ENCODE data around the gene ZNF689. TPM values are rescaled to one million over a fixed set of nuclear protein-coding genes. Genes with fewer than 3 reads are reported as not detected.

ZNF689 gene
- total and polyA plus RNA-seq, 2 of the 13 experiments (the other 11 are each of a cell fraction or from before 2014, with no cell fraction given), result 9.7 to 19.5 TPM

- TF ChIP-seq TRAFD1 (CRISPR knock-in tag; IDR thresholded peaks at IDR 0.05; ENCODE audit: borderline replicate concordance) (peak; percentile 96), U2AF2 (IDR thresholded peaks at IDR 0.05; ENCODE audit: low read depth, low read length) (no peak), GPBP1L1 (CRISPR knock-in tag; IDR thresholded peaks at IDR 0.05) (no peak), RFX1 (IDR thresholded peaks at IDR 0.05) (peak; percentile 53; the same call in 1 of the 2 replicates), ZSCAN30 (CRISPR knock-in tag; IDR thresholded peaks at IDR 0.05) (no peak), SRSF4 (IDR thresholded peaks at IDR 0.05; ENCODE audit: low read depth, low read length, poor library complexity, severe bottlenecking) (no peak), RERE (CRISPR knock-in tag; IDR thresholded peaks at IDR 0.05; ENCODE audit: low read depth) (no peak; the same call in 1 of the 2 replicates), GLMP (CRISPR knock-in tag; IDR thresholded peaks at IDR 0.05; ENCODE audit: borderline replicate concordance) (no peak), GTF3A (CRISPR knock-in tag; conservative IDR thresholded peaks at IDR 0.05) (no peak; the same call in 1 of the 2 replicates), MEIS2 (CRISPR knock-in tag; IDR thresholded peaks at IDR 0.05) (no peak; the same call in 1 of the 2 replicates), MXI1 (IDR thresholded peaks at IDR 0.05; ENCODE audit: borderline replicate concordance, low read depth, low read length) (peak; percentile 88; the same call in 2 of the 3 replicates), ZFP82 (CRISPR knock-in tag; IDR thresholded peaks at IDR 0.05; ENCODE audit: borderline replicate concordance) (peak; percentile 70; the same call in 1 of the 2 replicates), MBNL3 (CRISPR knock-in tag; conservative IDR thresholded peaks at IDR 0.05) (no peak)
- TF ChIP-seq, protein P1, sequence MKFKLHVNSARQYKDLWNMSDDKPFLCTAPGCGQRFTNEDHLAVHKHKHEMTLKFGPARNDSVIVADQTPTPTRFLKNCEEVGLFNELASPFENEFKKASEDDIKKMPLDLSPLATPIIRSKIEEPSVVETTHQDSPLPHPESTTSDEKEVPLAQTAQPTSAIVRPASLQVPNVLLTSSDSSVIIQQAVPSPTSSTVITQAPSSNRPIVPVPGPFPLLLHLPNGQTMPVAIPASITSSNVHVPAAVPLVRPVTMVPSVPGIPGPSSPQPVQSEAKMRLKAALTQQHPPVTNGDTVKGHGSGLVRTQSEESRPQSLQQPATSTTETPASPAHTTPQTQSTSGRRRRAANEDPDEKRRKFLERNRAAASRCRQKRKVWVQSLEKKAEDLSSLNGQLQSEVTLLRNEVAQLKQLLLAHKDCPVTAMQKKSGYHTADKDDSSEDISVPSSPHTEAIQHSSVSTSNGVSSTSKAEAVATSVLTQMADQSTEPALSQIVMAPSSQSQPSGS (CRISPR knock-in tag; IDR thresholded peaks at IDR 0.05), result no peak; the same call in 1 of the 2 replicates
- TF ChIP-seq, protein P2, sequence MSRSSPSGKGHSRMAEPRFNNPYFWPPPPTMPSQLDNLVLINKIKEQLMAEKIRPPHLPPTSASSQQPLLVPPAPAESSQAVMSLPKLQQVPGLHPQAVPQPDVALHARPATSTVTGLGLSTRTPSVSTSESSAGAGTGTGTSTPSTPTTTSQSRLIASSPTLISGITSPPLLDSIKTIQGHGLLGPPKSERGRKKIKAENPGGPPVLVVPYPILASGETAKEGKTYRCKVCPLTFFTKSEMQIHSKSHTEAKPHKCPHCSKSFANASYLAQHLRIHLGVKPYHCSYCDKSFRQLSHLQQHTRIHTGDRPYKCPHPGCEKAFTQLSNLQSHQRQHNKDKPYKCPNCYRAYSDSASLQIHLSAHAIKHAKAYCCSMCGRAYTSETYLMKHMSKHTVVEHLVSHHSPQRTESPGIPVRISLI (CRISPR knock-in tag; IDR thresholded peaks at IDR 0.05; ENCODE audit: borderline replicate concordance), result peak; percentile 14; the same call in 1 of the 2 replicates
Measured at GRCh38 chr16:30557957-30558788, 52.0 kb downstream of the ZNF689 start, which contains the start of gene ZNF764 (continued).

Measured in HepG2 (cell line).